ENCODE results near the gene MMP24OS.

Gene MMP24OS

GRCh38 chr20:35284267-35284991 is 6.5 kb upstream of the MMP24OS start, which contains the start of gene EIF6:
TSS of gene EIF6 (minus strand) at chr20:35284772. CDS start at chr20:35284487, 285 bp downstream.
- TF ChIP-seq, protein P1, sequence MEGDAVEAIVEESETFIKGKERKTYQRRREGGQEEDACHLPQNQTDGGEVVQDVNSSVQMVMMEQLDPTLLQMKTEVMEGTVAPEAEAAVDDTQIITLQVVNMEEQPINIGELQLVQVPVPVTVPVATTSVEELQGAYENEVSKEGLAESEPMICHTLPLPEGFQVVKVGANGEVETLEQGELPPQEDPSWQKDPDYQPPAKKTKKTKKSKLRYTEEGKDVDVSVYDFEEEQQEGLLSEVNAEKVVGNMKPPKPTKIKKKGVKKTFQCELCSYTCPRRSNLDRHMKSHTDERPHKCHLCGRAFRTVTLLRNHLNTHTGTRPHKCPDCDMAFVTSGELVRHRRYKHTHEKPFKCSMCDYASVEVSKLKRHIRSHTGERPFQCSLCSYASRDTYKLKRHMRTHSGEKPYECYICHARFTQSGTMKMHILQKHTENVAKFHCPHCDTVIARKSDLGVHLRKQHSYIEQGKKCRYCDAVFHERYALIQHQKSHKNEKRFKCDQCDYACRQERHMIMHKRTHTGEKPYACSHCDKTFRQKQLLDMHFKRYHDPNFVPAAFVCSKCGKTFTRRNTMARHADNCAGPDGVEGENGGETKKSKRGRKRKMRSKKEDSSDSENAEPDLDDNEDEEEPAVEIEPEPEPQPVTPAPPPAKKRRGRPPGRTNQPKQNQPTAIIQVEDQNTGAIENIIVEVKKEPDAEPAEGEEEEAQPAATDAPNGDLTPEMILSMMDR (IDR thresholded peaks at IDR 0.05; ENCODE audit: borderline replicate concordance, insufficient read depth, low read depth, low read length), result no peak
- peak within 1 kb of the TSS; percentile 68 for H3K4me3 ChIP-seq (ENCODE audit: low read depth, low read length)

- H3K4me3 ChIP-seq (ENCODE audit: low read depth, low read length), result peak overlapping the region; percentile 68
- TF ChIP-seq, protein P1 (IDR thresholded peaks at IDR 0.05; ENCODE audit: borderline replicate concordance, insufficient read depth, low read depth, low read length), result no peak
Measured at GRCh38 chr20:35283441-35284266, 5.7 kb upstream of the MMP24OS start.

- H3K4me3 ChIP-seq (ENCODE audit: low read depth, low read length), result no peak overlapping the region
Measured at GRCh38 chr20:35281506-35282101, 3.7 kb upstream of the MMP24OS start.

GRCh38 chr20:35280523-35280922 is 2.6 kb upstream of the MMP24OS start:
- H3K4me3 ChIP-seq (ENCODE audit: low read depth, low read length), result no peak overlapping the region
- TF ChIP-seq, protein P1 (IDR thresholded peaks at IDR 0.05; ENCODE audit: borderline replicate concordance, insufficient read depth, low read depth, low read length), result no peak

More at GRCh38 chr20:35281506-35282101, 3.7 kb upstream of the MMP24OS start:
- TF ChIP-seq, protein P1 (IDR thresholded peaks at IDR 0.05; ENCODE audit: borderline replicate concordance, insufficient read depth, low read depth, low read length), result no peak

DNA sequence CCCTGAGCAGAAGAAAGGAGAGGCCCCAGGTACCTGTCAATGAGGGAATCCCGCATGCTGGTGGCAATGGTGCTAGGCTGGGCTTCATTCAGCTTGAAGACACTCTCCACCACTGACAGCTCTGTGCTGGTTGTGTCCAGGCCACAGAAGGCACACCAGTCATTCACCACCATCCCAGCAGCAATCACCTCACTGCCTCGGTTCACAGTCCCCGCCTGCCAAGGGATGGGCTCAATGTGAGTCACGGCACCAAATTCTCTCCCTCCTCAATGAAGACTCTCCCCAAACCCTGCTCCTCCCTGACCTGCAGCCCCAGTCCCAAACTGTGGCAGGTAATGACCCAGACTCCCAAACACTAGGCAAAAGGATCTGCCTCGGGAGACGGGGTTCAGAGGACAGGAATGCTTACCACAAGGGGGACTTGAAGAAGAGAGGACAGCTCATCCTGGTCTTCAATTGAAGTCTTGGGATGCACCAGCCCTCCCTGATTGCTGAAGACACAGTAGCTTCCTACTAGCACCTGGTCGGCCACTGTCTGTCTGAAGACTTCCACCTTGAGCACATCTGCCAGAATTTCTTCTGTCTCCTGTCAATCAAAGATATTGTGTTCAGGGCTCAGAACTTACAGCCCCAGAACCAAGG is 1.7 kb upstream of the MMP24OS start:
- TF ChIP-seq, protein P1 (IDR thresholded peaks at IDR 0.05; ENCODE audit: borderline replicate concordance, insufficient read depth, low read depth, low read length), result no peak
- no peak overlapping the region for H3K4me3 ChIP-seq (ENCODE audit: low read depth, low read length)

GRCh38 chr20:35279040-35279439 is 1.1 kb upstream of the MMP24OS start:
- TF ChIP-seq, protein P1 (IDR thresholded peaks at IDR 0.05; ENCODE audit: borderline replicate concordance, insufficient read depth, low read depth, low read length), result no peak
- H3K4me3 ChIP-seq (ENCODE audit: low read depth, low read length), result no peak overlapping the region
